ENCODE data around the gene EEF2K.

Gene EEF2K

DNA sequence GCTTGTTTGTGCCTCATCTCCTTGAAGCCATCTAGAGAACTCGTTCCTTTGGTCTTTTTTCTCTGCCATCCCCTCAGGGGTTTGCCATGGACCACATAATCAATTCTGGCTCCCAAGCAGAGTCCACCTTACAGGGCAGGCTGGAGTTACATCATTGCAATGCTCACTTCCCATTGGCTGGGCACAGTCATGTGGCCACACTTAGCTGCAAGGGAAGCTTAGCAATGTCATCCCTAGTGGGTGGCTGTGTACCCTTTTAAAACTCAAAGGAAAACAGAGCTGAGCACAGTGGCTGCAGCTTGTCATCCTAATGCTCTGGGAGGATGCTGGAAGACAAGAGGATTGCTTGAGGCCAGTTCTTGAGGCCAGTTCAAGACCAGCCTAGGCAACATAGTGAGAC lies 49.3 kb downstream of the EEF2K start:
- no peak for DNase-seq

DNA sequence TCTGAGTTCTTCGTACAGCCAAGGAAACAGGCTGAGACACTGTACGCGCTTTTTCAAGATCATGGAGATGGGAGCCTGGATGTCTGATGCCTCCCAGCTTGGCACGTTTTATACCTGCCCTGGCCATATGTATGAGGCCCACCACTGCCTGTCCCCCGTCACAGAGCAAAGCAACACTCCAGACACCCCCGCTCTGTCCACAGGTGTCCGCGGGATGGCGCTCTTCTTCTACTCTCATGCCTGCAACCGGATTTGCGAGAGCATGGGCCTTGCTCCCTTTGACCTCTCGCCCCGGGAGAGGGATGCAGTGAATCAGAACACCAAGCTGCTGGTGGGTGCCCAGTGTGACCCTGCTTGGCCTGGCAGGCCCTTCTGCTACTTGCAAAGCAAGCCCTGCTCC lies 51.4 kb downstream of the EEF2K start:
- no peak for DNase-seq

DNA sequence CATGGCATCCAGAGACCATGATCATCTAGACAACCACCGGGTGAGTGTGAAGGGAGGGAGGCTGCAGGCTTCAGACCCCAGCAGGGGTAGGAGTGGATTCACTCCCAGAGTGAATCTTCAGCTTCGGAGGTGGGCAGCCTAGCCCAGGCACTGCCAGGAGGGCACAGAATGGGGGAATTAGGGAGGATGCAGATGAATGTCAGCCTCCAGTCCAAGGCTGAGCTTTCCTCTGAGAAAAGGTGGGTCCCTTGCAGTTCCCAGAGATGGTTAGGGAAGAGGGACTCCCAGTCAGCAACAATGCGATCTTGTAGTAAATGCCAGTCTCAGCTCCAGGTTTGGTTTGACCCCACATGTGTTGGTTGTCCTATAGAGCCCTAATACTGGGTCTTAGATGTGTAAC lies 54.4 kb downstream of the EEF2K start:
- no peak for DNase-seq

DNA sequence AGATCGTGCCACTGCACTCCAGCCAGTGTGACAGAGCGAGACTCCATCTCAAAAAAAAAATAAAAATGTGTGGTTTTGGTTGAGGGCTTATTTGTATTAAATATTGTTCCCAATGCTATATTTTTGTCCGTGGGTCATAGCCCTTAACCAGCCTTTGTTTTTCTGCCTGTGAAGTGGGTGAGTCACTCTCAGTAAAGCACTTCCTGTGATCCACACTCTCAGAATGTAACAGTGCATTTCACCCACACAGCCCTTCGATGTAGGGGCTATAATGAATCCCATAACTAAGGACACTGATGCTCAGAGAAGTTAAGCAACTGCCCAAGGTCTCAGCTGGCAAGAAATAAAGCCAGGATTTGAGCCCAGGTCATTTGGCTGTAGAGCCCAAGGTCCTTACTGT lies 56.4 kb downstream of the EEF2K start:
- DNase-seq = no peak

DNA sequence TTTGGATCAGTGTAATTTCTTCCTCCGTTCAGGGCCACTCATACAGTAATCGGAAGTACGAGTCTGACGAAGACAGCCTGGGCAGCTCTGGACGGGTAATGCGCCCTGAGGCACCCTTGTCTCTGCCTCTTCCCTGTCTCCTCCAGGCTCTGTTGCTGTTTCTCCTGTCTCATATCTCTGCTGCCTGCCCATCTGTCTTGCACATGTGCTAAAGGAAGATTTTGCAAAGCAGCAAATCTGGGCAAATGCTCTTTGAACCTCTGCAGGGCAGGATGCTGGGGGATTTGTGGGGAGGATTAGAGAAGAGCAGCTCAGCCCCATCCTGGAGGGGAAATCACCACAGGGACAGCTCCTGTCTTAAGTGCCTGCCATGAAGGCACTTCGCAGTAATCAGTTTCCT lies 58.7 kb downstream of the EEF2K start:
- no peak for DNase-seq

DNA sequence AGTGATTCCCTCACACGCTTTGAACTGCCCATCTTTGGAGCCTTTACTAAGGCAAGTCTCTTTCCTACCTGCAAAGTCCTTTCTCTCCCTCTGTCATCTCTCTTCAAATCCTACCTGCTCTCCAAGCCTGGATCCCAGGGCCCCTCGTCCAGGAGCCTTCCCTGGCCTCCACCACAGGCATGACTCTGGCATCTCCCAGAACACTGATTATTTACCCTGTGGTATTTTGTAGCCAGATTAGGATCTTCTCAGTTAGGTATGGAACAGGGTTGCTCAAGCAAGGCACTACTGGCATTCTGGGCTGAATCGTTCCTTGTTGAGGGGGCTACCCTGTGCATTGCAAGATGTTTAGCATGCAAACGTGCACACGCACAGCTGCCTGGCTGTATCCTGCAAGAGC lies 59.3 kb downstream of the EEF2K start:
- DNase-seq = no peak

DNA sequence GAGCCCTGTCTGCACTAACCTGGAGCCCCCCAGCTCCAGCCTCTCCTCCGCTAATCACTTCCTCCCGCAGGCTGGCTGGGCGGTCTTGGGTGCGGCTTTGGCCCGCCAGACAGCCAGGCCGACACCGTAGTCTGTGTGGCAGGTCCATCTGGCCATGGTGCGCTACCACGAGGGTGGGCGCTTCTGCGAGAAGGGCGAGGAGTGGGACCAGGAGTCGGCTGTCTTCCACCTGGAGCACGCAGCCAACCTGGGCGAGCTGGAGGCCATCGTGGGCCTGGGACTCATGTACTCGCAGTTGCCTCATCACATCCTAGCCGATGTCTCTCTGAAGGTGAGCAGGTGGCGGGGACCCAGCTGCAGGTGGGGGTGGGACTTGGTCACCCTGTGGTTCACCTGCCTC lies 60.5 kb downstream of the EEF2K start:
- no peak for DNase-seq

DNA sequence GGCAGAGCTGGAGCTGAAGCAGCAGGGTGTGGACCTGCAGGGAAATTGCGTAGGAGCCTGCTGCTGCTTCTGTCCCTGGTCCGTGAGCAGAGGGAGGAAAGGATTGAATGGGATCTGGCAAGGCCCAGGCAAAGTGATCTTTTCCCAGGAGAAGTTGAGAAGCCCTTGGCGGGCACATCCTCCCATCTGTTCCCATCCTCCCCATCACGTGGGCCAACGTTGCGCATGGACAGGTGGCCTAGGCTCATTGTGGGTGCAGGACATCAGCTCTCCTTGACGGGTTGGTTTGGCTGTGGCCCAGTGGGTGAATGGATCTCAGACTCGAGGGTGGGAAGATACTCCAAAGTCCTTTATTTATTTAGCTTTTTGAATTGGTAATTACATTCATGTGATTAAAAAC lies 61.7 kb downstream of the EEF2K start:
- DNase-seq = no peak

DNA sequence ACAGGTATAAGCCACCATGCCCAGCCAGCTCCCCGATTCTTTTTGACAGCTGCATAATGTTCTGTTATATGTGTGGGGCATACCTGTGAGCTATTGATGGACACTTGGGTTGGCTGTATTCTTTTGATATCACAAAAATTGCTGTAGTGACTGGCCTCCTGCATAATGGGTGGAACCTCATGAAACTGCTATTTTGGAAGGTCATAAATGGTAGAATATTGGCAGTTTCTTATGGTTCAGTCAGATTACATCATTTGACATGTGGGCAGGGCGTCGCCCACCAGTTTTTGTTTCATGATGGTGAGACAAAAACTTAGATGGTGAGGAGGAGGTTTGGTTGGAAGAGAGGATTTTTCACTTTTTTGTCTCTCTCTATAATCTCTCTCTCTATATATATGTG lies 64.4 kb downstream of the EEF2K start:
- peak; percentile 63 for DNase-seq

DNA sequence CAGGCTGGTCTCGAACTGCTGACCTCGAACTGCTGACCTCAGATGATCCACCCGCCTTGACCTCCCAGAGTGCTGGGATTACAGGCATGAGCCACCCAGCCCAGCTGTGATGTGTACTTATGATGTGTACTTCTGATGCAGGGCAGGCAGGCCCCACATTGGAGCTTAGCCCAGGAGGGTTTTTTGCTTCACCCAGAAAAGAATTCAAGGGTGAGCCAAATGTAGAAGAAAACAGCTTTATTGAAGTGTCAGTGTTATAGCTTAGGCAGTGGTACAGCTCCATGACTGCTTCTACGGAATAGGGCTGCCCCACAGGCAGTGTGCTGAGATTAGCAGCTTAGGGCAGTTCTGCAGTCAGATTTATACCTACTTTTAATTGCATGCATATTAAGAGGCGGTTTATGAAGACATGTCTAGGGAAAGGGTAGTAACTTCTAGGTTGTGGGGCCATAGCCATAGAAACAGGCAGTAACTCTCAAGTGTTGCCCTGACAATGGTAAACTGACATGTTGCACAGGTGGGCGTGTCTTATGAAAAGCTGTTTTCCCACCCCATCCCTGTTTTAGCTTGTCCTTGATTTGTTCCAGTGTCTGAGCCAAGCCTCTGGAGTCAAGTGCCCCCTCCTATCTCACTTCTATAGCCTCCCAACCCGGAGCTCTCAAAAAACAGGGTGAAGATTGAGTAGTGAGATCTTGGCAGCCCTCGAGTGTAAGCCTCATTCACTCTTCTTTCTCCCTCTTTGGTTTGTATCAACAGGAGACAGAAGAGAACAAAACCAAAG lies 67.0 kb downstream of the EEF2K start:
- no peak for DNase-seq

DNA sequence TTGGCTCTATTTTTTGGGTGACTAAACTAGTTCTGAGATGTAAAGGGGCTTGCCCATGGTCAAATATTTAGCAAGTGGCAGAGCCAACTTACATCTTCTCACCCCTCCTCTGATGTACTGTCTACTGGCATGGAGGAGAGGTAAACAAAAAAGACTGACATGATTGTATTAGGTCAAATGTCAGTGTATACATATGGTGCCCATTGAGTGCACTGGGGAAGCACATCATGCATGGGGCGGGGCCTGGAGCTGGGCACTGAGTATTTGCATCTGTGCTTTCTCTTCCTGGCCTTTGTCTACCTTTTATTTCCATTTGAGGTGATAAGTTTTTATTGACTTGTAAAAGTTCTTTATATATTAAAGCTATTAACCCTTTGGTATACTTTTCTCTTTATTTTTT lies 68.8 kb downstream of the EEF2K start:
- no peak for DNase-seq

DNA sequence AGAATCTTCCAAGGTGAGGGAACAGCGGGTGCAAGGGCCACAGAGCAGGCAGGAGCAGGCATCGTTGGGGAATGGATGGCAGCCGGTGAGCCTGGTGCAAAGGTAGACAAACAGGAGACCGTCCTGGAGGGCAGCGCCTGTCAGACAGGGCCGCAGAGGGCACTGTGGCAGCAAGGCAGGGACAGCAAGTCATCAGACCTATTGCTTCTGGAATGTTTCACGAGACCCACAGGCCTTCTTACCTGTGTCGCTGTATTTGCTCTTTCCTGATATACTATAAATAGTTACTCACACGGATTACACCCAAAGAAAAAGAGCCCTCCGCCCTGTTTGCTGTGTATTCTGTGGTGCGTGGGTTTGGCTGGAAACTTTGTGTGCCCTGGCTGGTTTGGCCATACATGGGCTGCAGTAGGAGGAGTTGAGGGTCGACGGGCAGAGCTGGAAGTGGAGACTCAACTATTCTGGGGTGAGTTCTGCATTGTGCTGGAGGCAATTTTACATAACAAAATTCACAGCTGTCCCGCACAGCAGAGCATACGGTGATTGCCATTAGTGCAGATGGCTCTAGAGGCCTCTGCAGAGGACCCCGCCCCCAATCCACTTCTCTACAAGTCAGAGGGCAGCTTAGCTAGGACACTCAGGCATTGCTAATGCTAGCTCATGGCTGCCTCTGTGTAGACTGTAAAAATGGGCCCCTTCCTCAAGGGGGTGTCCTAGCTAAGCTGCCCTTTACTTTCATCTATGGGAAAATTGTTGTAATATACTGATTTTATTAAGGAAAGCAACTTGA lies 72.6 kb downstream of the EEF2K start:
- DNase-seq = no peak

DNA sequence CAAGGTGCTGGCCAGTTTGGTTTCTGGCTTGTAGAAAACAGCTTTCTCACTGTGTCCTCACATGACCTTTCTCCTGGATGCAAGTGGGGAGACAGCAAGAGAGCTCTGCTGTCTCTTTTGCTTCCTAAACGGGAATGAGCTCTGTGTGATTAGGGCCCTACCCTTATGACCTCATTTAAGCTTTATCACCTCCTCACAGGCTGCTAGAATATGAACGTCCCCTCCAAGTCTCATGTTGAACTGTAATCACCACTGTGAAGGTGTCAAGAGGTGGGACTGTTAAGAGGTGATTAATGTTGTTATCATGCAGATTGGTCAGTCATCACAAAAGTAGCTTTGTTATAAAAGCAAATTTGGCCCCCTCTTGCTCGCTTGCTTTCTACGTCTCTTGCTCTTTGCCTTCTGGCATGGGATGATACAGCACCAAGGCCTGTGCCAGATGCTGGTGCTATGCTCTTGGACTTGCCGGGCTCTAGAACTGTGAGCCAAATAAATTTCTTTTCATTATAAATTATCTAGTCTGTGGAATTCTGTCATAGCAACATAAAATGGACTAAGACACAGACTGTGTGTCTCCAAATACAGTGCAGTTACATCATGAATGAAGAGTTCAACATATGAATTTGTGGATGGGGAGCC lies 76.3 kb downstream of the EEF2K start:
- peak; percentile 96 for DNase-seq

DNA sequence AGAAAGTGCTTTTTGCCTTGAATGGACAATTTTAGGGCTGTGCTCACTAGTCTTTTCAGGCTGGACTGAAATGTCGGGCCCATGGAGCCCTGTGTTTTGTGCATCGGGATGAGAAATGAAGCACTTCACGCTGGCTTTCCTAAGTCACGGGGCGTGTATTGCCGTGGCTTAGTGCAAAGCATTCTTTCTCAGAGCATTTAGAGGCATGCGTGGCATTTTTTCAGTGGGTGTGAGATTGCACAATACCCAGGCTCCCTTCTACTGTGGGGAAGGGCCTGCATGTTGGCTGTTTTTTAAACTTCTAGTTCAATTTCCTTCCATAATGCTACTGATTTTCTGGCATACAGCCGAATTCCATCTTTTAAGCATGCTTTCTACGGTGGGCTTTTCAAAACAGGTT lies 78.6 kb downstream of the EEF2K start:
- DNase-seq = no peak

DNA sequence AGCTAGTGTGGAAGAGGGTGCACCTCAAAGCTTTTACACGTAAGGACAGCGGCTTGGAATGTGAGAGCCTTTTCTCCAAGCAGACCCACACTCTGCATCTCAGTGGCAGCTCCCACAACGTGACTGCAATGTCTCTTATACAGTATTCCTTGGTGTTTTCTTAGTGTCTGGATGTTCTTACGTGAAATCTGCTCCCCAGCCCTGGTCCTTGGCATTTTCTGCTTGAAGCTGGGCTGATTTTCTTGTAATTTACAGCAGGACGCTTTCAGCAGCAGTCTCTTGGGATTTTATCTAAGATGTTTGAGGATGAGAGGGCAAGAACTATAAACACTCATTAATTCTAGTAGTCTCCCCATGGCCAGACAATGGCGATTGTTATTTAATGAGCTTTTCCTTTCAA lies 79.0 kb downstream of the EEF2K start:
- no peak for DNase-seq

DNA sequence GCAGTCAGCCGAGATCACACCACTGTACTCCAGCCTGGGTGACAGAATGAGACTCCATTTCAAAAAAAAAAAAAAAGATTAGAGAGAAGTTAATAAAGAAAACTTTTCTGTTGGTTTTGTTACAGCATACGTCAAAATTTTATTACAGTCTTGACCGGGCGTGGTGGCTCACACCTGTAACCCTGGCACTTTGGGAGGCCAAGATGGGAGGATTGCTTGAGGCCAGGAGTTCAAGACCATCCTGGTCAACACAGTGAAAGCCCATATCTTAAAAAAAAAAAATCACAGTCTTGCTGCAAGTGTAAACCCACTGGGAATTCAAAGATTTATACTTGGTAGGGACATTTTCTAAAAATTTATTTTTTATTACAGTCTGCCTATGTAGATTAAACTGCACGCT lies 84.9 kb downstream of the EEF2K start:
- DNase-seq = no peak

DNA sequence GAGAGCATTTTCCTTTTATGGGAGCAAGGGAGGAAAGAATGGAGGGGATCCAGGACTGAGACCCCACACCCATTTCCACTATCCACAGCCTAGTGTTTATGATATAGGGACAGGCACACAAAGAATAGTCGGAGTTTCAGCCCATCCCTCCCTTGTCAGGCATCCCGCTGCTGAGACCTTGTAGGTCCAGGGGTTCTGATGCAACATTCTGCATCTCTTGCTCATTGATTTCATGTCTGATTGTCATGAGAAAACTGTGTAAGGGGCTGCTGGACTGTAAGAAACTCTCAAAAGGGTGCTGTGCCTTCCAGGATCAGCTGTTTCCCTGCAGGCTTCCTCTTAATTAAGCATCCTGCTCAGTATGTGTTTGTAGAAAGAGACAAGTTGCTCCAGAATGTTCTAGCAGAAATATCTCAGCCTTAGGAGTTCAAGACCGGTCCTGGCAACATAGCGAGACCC lies 85.8 kb downstream of the EEF2K start:
- DNase-seq = no peak

DNA sequence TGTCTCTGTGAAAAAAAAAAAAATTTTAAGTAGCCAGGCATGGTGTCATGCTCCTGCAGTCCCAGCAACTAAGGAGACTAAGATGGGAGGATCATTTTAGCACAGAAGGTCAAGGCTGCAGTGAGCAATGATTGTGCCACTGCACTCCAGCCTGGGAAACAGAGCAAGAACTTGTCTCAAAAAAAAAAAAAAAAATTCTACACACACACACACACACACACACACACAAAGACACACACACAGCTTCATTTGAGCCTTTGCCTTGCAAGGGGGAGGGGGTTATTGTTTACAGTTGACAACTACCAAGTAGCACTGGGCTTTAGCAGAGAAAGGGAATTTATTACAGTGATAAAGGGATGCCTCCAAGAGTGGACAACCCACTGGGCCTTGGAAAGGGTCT lies 86.2 kb downstream of the EEF2K start:
- no peak for DNase-seq

DNA sequence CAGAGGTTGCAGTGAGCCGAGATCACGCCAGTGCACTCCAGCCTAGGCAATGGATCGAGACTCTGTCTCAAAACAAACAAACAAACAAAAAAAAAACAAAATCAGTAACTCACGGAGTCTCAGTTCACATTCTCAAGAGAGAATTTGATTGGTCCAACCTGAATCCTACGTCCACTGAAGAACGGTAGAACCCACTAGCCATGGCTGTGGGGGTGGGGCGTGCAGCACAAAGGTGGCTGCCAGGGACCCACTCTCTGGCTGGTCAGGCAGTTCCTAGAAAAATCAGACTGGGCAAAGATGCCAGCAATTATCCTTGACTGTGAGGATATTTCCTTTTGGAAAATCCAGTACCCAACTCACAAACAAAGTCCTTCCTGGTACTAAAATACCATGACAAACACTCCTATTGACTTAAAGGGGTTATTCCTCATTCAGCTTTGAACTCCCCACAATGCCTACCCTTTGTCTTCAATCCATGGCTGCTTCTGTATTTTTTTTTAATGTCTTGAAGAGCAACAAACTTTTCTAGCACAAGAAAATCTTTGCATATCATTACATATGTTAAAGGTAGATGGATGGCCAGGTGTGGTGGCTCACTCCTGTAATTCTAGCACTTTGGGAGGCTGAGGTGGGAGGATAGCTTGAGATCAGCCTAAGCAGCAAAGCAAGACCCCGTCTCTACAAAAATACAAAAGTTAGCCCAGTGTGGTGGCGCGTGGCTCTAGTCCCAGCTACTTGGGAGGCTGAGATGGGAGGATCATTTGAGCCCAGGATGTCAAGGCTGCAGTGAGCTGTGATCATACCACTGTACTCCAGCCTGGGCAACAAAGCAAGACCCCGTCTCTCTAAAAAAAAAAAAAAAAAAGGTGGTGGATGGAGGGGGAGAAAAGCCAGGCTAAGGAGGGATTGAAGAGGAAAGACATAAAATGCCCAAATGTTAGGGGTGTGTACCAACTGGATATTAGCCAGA lies 87.3 kb downstream of the EEF2K start:
- no peak for DNase-seq

DNA sequence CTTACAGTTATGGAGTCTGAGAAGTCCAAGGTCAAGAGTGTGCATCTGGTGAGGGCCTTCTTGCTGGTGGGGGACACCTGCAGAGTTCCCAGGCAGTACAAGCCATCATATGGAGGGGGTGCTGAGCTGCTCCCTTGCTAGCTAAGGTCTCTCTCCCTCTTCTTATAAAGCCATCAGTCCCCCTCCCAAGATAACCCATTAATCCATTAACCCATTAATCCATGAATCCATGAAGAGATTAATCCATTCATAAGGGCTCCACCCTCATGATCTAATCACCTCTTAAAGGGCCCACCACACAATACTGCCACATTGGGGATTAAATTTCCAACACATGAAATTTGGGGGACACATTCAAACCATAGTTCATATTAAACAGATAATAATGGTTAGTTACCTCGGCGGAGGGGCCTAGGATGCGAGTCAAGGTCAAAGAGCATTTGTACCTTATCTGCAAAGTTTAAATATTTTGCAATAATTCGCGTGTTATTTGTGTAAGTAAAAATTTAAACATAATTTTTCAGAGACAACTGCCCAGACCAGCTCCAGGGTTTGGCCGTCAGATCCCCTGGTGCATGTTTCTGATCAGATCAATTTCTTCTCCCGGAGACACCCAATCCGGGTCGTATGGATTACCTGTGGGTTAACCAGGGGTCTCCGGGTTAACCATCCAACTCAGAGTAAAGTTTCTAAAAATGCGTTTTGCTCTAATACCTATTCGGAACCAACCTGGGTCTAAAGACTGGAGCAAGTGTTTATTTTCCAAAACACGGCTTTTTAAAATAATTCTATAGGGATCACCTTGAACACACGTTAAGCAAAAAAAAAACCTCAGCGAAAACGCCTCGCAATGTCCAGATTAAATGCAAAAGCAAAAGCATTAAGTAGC lies 90.4 kb downstream of the EEF2K start:
- peak; percentile 51 for DNase-seq

DNA sequence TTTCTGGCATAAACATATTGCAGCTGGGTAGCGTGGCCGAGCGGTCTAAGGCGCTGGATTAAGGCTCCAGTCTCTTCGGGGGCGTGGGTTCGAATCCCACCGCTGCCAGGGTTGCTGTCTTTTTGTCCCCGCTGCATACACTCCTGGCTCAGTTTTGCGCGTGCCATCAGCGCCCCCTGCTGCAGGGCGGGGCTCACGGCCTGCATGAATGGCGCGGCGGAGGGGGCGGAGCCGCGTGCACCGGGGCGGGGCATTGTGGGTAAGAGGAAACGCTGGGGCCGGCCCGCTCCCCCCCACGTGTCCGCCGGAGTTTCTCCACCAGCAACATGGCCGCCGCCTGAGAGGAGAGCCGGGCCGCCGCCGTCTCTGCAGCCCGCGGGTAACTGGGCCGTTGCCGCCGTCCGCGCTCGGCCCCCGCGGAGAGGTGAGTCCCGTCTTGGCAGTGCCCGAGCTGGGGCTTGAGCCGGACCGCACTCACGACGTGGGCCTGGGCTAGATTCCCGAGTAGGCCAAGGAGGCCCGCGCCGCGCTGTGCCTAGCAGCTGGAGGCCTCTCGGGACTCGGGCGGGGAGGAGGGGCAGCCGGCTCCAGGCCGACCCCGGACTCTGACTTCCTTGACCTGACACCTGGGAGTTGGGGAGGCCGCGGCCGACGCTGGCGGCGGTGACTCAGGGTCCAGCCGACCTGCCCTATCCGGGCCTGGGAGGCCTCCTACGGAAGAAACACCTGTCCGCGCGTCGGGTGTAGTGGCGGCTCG lies 91.2 kb downstream of the EEF2K start, which contains the start of gene POLR3E:
TSS of gene POLR3E (plus strand) at position 296 of the 757 bp plus-strand sequence. CDS start 5,560 bp downstream, outside the sequence.
- DNase-seq = peak; percentile 97
